Calu3 (cell line): ENCODE measurements around the gene RAB44. TPM values are rescaled to one million over a fixed set of nuclear protein-coding genes. Genes with fewer than 3 reads are reported as not detected.
A peak's percentile ranks its signal among the peaks of the same experiment; 100 is the strongest.

ENCODE experiments used
- BruUV-seq: library from RNA; stranded (reverse); fragments of 400-500 nt; replicated peaks from 2 replicates; lab custom pipeline; 2021; lab: Mats Ljungman, UMichigan
- CTCF ChIA-PET: fragments of 300-600 bp; sonication (Branson Sonifier 250); formaldehyde crosslinking; loops from one replicate; lab custom pipeline; 2022; ENCODE audit warnings: antibody characterized with exemption; lab: Charles Lee
- DNase-seq: peaks from one replicate; pipeline ENCODE4 v3.0.0; 2022
- H3K27ac Mint-ChIP-seq: one replicate; pipeline ENCODE4 v1.8.0; 2022; ENCODE audit warnings: mixed read lengths; ENCODE audit not compliant: unreplicated experiment
- H3K27me3 Mint-ChIP-seq: one replicate; pipeline ENCODE4 v1.8.0; 2022; ENCODE audit warnings: mixed read lengths; ENCODE audit not compliant: unreplicated experiment
- H3K36me3 Mint-ChIP-seq: one replicate; pipeline ENCODE4 v1.8.0; 2022; ENCODE audit warnings: mild to moderate bottlenecking, moderate library complexity, mixed read lengths; ENCODE audit not compliant: insufficient read depth, unreplicated experiment
- H3K4me1 Mint-ChIP-seq: one replicate; pipeline ENCODE4 v1.8.0; 2022; ENCODE audit warnings: mild to moderate bottlenecking, low read depth, mixed read lengths; ENCODE audit not compliant: unreplicated experiment
- H3K4me3 Mint-ChIP-seq: one replicate; pipeline ENCODE4 v1.8.0; 2022; ENCODE audit warnings: mild to moderate bottlenecking, low read depth, moderate library complexity, mixed read lengths; ENCODE audit not compliant: unreplicated experiment
- H3K9me3 Mint-ChIP-seq: one replicate; pipeline ENCODE4 v1.8.0; 2022; ENCODE audit warnings: low read depth, mixed read lengths; ENCODE audit not compliant: unreplicated experiment
- intact Hi-C: fragments of 100-400 bp; cut with micrococcal nuclease; formaldehyde crosslinking; loops from one replicate; pipeline ENCODE4 v1.10.0; 2022; ENCODE audit not compliant: unreplicated experiment
- total RNA-seq: library from RNA; stranded (reverse); gene quantifications from 2 replicates; pipeline ENCODE4 v1.2.3, GENCODE V29; 2022
- TF ChIP-seq, protein P1 (sequence below): fragments of 200-600 bp; IDR thresholded peaks from one replicate; pipeline ENCODE4 v1.8.0; 2022; ENCODE audit warnings: antibody characterized with exemption; ENCODE audit not compliant: unreplicated experiment

RAB44 gene
- total RNA-seq, 1 experiment from 2014 or later: not detected

- Mint-ChIP-seq H3K36me3 (peaks cover 5% of the 10 kb centered on the region), H3K4me1 (peaks cover 26% of the 10 kb centered on the region), H3K27me3 (no peaks in the 10 kb centered on the region), H3K9me3 (no peaks in the 10 kb centered on the region), H3K27ac (no peak overlapping the region), H3K4me3 (no peak overlapping the region)
- CTCF ChIA-PET: interaction anchor here (1.1 to 3.8 kb wide), 7 partner anchors 16 to 444 kb away, joined by 4 to 19 read pairs (median 7); partner anchors contain the start of gene PPIL1
- no TSS peak for BruUV-seq
- no peak for DNase-seq
- TF ChIP-seq, protein P1, sequence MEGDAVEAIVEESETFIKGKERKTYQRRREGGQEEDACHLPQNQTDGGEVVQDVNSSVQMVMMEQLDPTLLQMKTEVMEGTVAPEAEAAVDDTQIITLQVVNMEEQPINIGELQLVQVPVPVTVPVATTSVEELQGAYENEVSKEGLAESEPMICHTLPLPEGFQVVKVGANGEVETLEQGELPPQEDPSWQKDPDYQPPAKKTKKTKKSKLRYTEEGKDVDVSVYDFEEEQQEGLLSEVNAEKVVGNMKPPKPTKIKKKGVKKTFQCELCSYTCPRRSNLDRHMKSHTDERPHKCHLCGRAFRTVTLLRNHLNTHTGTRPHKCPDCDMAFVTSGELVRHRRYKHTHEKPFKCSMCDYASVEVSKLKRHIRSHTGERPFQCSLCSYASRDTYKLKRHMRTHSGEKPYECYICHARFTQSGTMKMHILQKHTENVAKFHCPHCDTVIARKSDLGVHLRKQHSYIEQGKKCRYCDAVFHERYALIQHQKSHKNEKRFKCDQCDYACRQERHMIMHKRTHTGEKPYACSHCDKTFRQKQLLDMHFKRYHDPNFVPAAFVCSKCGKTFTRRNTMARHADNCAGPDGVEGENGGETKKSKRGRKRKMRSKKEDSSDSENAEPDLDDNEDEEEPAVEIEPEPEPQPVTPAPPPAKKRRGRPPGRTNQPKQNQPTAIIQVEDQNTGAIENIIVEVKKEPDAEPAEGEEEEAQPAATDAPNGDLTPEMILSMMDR: no peak
- intact Hi-C loops: loop anchor here (1.0 to 5.0 kb wide), 5 partner anchors 85 to 442 kb away; partner anchors contain the start of gene PPIL1
Observed at GRCh38 chr6:36766399-36766945, 68.8 kb downstream of the RAB44 start.

DNA sequence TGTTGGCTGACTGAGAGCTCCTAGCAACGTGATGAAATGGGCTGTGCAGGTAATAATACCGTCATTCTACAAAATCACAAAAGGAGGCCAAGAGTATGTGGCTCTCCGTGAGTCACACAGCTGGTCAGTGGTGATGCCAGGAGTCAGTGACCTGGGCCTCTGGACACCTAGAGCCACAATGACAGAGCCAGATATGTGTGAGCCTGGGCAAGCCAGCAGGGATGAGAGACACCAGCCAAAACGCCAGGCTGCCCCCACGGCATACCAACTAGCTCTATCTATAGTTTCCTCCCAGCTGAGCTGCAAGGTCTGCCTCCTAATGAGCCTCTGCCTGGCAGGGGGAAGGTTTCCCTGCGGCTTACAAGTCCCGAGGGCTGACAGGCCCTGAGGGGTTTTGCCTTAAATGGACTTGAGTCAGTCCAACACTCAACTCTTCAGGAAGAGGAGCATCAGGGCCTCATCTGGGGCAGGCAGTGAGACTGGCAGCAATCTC, 71.6 kb downstream of the RAB44 start:
- Mint-ChIP-seq H3K9me3 (no peaks in the 10 kb centered on the region), H3K4me1 (peaks cover 26% of the 10 kb centered on the region), H3K27me3 (peaks cover under 1% of the 10 kb centered on the region), H3K36me3 (peaks cover 5% of the 10 kb centered on the region), H3K27ac (peak overlapping the region; percentile 64), H3K4me3 (no peak overlapping the region)
- BruUV-seq: no TSS peak
- TF ChIP-seq, protein P1: no peak
- intact Hi-C loops: loop anchor here (5.0 kb wide), 1 partner anchor 103 kb away; the partner anchor contains the start of gene PPIL1
- CTCF ChIA-PET: interaction anchor here (0.6 to 2.0 kb wide), 9 partner anchors 10 to 468 kb away, joined by 3 to 10 read pairs (median 3); no protein-coding TSS in a partner anchor
- peak; percentile 19 for DNase-seq

DNA sequence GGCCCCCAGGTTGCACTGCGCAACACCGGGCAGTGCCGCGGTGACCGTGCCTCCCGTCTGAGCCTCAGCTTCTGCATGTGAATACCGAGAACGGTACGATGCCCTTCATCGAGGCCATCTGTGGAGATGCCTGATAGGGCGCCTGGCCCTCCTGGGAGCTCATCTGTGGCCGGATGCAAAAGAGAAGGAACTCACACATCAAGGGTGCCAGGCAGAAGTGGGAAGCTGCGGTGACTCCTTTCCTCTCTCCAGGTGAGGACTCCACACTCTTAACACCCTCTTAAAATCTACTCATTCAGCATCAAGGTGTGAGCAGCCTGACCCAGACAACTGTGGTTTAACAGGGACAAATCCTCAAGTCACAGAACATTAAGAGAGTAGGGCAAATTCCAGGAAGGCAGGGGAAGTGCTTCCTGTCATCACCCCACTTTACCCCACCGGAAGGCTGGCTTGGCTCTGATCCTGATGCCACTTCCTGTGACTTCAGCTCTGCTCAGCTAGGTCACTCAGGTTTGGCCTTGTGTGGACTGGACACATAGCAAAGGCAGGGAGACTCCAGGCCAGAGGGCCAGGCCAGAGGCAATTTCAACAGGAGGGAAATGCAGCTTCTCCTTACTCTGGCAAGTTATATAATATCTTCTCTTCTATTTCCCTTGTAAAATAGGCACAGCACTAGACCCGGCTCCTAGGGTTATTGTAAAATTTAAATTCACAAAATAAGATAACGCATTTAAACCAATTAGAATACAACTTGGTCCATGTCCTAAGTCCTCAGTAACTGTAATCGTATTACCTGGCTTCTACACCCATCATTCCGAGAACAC, 72.3 kb downstream of the RAB44 start:
- TF ChIP-seq, protein P1: no peak
- DNase-seq: no peak
- H3K4me1 Mint-ChIP-seq: peaks cover 26% of the 10 kb centered on the region
- H3K4me3 Mint-ChIP-seq: no peak overlapping the region
- intact Hi-C loops: loop anchor here (5.0 kb wide), 1 partner anchor 102 kb away; the partner anchor contains the start of gene PPIL1
- H3K27me3 Mint-ChIP-seq: peaks cover 7% of the 10 kb centered on the region
- H3K36me3 Mint-ChIP-seq: peaks cover 5% of the 10 kb centered on the region
- no peaks in the 10 kb centered on the region for H3K9me3 Mint-ChIP-seq
- CTCF ChIA-PET: interaction anchor here (0.6 to 2.0 kb wide), 9 partner anchors 10 to 469 kb away, joined by 3 to 10 read pairs (median 4); partner anchors contain the start of gene PIM1
- no TSS peak for BruUV-seq
- H3K27ac Mint-ChIP-seq: no peak overlapping the region

DNA sequence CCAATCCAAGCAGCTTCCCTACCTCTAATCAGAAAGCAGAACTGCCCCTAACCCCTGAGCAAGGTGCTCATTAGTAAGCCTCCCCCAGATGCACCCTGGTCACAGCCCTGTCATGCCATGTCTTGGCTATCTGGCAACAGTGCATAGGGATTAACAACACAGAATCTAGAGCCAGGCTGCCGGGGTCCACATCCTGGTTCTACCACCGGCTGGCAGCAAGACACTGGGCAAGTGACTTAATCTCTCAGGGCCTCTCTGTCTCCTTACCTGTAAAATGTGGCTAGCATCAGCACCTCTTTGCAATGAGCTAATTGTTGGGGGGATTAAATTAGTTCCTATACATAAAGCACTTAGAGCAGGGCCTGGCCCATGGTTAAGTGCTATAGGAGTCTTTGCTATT, 73.5 kb downstream of the RAB44 start:
- intact Hi-C loops: no loop called here
- H3K4me3 Mint-ChIP-seq: no peak overlapping the region
- H3K4me1 Mint-ChIP-seq: peaks cover 26% of the 10 kb centered on the region
- TF ChIP-seq, protein P1: no peak
- H3K9me3 Mint-ChIP-seq: no peaks in the 10 kb centered on the region
- no peak for DNase-seq
- peaks cover 5% of the 10 kb centered on the region for H3K36me3 Mint-ChIP-seq
- CTCF ChIA-PET: interaction anchor here (0.6 kb wide), 1 partner anchor 87 kb away, joined by 3 read pairs; no protein-coding TSS in a partner anchor
- peaks cover 20% of the 10 kb centered on the region for H3K27me3 Mint-ChIP-seq
- H3K27ac Mint-ChIP-seq: no peak overlapping the region
- no TSS peak for BruUV-seq
